Lower leg skin (tissue), 4 donors: ENCODE results near the gene COG1. TPM values are rescaled to one million over a fixed set of nuclear protein-coding genes. Genes with fewer than 3 reads are reported as not detected.

Experiments
- DNase-seq, 2 donors: peaks; one replicate each; pipeline ENCODE4 v3.0.0-alpha.2; 2019; ENCODE audit warnings: low spot score in 2 of 2
- H3K4me3 ChIP-seq: fragments of 200-600 bp; sonication (generic); 2 replicates; pipeline ENCODE4 v1.5.1; 2017; ENCODE audit warnings: mild to moderate bottlenecking, low read depth; ENCODE audit not compliant: poor library complexity, severe bottlenecking
- POLR2A ChIP-seq, 2 donors: fragments of 450-650 bp; IDR thresholded peaks; one replicate each; pipeline ENCODE4 v1.6.1; 2016 to 2017; ENCODE audit warnings: antibody characterized with exemption in 2 of 2, mild to moderate bottlenecking in 1 of 2, moderate library complexity in 1 of 2
- WGBS, 2 donors: methylation state at CpG; one replicate each; pipeline ENCODE4 v1.1.5; 2018; 5-methylcytosine and 5-hydroxymethylcytosine counted together
- intact Hi-C: fragments of 100-400 bp; cut with DNase I; formaldehyde crosslinking; loops from one replicate; pipeline ENCODE4 v1.15.0; 2023; ENCODE audit warnings: low total_unique reads
- total RNA-seq, 4 donors: library from RNA; depleted of rRNA; stranded (reverse); fragments of >200 nt; gene quantifications; one replicate each; pipeline ENCODE4 v1.1.0, GENCODE V29; 2016
- TF ChIP-seq, protein P1 (sequence below), 3 donors: fragments of 450-650 bp; IDR thresholded peaks; one replicate each; pipeline ENCODE4 v1.5.1; 2016; ENCODE audit warnings: antibody characterized with exemption in 3 of 3, mild to moderate bottlenecking in 3 of 3, moderate library complexity in 2 of 3

COG1 gene
- total RNA-seq, 4 donors from 2014 or later, result 18.3 to 33.2 (median 23.9) TPM

DNA sequence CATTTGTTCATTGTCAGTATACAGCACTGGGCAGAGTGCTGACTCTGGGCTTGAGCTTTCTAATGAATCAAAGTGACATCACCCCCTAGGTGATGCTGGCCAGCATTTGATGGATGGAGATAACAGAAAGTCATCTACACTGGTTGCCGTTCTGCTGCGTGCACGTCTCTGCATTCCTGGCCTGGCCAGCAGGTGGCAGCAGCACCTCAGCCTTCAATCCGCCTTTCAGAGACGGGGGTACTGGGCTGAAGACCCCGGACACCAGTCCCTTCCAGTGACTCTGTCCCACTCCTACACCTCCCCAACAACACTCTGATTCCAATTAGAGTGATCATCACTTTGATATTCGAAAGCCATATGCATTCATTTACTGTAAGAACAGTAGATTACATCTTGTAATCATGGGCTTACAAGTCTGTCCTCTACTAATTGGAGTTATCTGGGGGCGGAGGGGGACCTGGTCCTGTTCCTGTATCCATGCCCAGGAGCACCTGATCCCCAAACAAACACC, 62.9 kb downstream of the COG1 start:
- TF ChIP-seq, protein P1, sequence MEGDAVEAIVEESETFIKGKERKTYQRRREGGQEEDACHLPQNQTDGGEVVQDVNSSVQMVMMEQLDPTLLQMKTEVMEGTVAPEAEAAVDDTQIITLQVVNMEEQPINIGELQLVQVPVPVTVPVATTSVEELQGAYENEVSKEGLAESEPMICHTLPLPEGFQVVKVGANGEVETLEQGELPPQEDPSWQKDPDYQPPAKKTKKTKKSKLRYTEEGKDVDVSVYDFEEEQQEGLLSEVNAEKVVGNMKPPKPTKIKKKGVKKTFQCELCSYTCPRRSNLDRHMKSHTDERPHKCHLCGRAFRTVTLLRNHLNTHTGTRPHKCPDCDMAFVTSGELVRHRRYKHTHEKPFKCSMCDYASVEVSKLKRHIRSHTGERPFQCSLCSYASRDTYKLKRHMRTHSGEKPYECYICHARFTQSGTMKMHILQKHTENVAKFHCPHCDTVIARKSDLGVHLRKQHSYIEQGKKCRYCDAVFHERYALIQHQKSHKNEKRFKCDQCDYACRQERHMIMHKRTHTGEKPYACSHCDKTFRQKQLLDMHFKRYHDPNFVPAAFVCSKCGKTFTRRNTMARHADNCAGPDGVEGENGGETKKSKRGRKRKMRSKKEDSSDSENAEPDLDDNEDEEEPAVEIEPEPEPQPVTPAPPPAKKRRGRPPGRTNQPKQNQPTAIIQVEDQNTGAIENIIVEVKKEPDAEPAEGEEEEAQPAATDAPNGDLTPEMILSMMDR (IDR thresholded peaks at IDR 0.05), result peak in 1 of 3 donors; percentile 96
- no peak for TF ChIP-seq POLR2A (IDR thresholded peaks at IDR 0.05)
- WGBS, 2 donors, result 1 to 3% methylated on average over 8 of the region's 8 CpGs
- peak in 1 of 2 donors; percentile 88 for DNase-seq
- intact Hi-C loops, result loop anchor here (1.0 kb wide), 1 partner anchor 114 kb away; no protein-coding TSS in a partner anchor
- H3K4me3 ChIP-seq, result no peak overlapping the region

DNA sequence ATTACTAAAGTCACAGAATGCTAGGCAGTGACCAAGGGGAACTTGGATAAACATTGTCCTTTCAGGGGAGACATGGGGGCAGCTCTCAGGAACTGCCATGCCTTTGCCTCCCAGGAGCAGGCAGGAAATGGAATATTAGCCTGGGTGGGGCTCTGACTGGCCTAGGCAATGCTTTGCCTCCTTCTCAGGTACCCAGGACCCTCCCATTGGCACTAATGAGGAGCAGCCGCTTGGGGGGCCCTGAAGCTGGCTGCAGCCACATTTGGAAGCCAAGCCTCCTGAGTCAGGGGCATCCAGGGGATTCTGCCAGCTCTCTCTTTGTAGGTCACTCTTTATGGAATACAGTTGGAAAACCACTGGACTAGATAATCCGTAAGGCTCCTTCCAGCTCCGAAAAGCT, 63.4 kb downstream of the COG1 start:
- TF ChIP-seq, protein P1 (IDR thresholded peaks at IDR 0.05), result no peak
- TF ChIP-seq POLR2A (IDR thresholded peaks at IDR 0.05), result no peak
- 95 to 100% methylated on average over 3 of the region's 3 CpGs for WGBS, 2 donors
- intact Hi-C loops, result no loop called here
- no peak for DNase-seq
- H3K4me3 ChIP-seq, result no peak overlapping the region

- 86 to 88% methylated on average over 5 to 6 of the region's 6 CpGs for WGBS, 2 donors
- TF ChIP-seq, protein P1 (IDR thresholded peaks at IDR 0.05), result no peak
- no peak for TF ChIP-seq POLR2A (IDR thresholded peaks at IDR 0.05)
- no peak for DNase-seq
- intact Hi-C loops, result no loop called here
- no peak overlapping the region for H3K4me3 ChIP-seq
Observed at GRCh38 chr17:73257516-73257915, 64.7 kb downstream of the COG1 start.

Other genes starting within 250 kb of the COG1 start
- gene SLC39A11, start 100.4 kb upstream of the COG1 start, total RNA-seq, result 10 to 100 TPM; 41.6 to 59.0 (median 47.1) TPM
- gene SSTR2, start 28.0 kb upstream of the COG1 start, total RNA-seq, result under 1 TPM; 0.15 to 0.78 (median 0.45) TPM
- gene CPSF4L, start 68.8 kb downstream of the COG1 start, total RNA-seq, result not detected
- 10 to 100 TPM; 33.0 to 94.6 (median 69.7) TPM for gene CDC42EP4, start 118.9 kb downstream of the COG1 start, total RNA-seq